GM12873 (cell line): Measurements from ENCODE around the gene VAPA.

Source experiments
- TF ChIP-seq, protein P1 (sequence below): IDR thresholded peaks from 2 replicates; pipeline ENCODE4 v1.5.1; 2012; ENCODE audit warnings: low read depth, mild to moderate bottlenecking, moderate library complexity, low read length, control low read depth; ENCODE audit not compliant: insufficient read depth; ENCODE audit errors: missing control alignments

Gene VAPA

DNA sequence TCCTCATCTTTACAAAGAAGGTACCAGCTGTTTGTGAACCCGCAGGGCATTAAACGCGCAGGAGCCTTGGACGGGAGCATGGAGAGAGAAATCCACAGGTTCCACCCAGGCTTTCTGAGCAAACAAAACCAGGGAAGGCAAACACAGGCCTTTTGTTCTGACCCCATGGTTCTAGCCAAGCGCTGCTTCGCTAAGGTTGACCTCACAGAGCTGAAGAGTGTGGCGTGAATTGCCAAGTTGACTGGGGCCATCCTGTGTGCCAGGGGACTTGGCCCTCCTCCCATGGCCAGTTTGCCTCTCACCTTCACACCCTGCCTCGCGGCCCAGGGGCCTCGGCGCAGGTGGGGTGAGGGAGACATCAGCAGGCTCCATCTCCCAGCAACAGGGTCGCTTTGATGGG is 74.1 kb downstream of the VAPA start:
- TF ChIP-seq, protein P1, sequence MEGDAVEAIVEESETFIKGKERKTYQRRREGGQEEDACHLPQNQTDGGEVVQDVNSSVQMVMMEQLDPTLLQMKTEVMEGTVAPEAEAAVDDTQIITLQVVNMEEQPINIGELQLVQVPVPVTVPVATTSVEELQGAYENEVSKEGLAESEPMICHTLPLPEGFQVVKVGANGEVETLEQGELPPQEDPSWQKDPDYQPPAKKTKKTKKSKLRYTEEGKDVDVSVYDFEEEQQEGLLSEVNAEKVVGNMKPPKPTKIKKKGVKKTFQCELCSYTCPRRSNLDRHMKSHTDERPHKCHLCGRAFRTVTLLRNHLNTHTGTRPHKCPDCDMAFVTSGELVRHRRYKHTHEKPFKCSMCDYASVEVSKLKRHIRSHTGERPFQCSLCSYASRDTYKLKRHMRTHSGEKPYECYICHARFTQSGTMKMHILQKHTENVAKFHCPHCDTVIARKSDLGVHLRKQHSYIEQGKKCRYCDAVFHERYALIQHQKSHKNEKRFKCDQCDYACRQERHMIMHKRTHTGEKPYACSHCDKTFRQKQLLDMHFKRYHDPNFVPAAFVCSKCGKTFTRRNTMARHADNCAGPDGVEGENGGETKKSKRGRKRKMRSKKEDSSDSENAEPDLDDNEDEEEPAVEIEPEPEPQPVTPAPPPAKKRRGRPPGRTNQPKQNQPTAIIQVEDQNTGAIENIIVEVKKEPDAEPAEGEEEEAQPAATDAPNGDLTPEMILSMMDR: no peak

DNA sequence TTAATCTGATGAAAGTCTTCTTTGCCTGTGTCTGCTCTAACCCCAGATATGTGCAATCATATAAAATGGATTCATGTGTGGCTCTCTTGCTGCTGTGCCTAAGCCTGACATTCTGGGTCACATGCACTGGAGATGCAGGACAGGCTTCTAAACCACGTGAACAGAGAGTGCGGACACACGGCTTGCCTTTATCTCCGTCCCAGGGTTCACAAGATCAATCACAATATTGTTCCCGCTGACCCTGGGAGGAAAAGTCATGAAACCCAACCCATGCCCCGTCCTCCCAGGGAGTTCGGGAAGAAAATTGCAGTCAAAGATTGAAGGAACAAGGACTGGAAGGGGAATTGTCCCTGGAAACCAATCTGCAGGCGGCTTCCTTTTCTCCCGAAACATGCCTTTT is 74.8 kb downstream of the VAPA start:
- TF ChIP-seq, protein P1: no peak

DNA sequence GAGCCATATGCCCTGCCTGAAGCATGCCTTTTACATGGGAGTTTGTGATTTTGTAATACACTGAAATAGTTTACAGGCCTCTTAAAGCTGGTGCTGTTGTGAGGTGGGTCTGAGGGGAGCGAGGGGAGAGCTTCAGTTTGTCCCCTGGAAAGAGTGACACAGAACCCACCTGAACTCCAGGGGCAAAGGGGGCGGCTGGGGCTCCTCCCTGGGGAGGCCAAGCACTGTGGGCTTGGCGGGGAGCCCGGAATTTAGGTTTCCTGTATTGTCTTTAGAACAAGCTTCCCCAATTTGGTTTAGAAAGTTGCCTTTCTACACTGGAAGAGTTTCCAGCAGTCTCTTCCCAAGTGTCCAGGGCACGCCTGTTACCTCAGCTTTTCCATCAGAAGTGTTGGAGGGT is 75.7 kb downstream of the VAPA start:
- TF ChIP-seq, protein P1: no peak

DNA sequence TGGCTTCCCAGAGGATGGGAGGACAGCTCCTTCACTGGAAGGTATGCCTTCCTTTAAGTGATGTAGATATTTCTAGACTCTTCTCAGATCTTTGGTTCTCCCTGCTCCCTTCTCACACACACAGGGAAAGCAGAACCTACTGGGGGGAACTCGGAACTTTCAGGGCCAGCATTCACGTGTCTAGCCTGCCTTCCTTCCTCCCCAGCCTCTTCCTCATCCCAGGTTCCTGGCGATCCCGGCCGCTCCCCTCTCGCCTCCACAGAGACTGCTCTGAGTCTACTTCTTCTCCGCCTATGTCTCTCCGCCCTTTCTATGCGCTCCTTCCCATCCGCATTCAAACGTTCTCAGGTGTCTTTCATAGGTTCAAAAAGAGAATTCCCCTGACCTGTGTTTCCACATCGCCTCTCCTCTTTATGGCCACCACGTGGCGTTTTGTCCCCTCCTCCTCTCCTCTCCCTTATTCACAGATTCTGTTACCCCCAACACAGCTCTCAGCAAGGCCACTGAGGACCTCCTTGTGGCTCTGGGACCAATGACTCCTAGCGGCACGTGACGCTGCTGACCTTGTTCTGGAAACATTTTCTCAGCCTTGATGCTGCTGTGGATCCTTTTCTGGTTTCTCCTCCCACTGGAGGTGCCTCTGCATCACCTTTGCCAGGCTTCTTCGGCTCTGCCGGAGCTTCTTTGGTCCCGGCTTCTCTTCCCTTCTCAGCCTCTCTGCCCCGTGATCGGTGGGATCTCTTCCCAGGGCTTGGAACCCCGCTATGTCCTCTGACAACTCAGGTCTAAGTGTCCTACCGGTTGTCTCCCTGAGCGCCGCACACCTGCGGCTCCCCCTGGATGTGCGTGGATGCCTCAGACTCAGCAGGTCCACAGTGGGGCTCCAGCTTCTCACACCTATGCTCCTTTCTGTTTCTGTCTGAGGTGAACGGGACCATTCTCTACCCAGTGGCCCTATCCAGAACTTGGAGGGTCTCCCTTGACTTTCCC is 77.5 kb downstream of the VAPA start:
- TF ChIP-seq, protein P1: no peak

DNA sequence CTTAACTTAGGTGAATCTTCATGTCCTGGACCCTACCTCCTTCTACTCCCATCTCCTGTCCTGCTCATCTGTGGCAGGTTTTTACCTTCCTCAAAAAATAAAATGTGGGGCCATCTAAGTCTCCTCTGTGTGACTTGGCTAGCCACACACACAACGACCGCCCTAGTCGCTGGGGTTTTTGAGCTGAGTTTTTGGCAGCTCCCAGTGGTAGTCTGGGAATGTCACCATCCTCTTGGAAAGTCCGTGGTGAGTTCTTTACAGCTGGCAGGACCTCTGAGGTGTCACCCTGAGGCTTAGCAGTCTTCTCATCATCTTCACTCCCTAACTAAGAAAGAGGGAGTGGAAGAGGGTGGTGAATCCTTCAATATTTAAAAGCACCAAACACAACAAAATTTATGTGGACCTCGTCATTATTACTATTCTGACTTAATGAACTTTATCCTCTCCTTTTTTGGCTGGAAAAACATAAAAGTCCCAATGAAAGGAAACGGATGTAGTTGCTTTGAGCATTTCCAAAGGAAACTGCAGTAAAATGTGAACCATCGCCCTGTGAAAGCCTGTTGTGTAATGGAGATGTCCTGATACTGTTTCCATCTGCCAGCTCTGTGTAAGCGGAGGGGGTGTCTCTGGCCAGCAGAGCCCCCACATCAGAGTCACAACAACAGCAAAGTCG is 78.6 kb downstream of the VAPA start:
- TF ChIP-seq, protein P1: no peak

DNA sequence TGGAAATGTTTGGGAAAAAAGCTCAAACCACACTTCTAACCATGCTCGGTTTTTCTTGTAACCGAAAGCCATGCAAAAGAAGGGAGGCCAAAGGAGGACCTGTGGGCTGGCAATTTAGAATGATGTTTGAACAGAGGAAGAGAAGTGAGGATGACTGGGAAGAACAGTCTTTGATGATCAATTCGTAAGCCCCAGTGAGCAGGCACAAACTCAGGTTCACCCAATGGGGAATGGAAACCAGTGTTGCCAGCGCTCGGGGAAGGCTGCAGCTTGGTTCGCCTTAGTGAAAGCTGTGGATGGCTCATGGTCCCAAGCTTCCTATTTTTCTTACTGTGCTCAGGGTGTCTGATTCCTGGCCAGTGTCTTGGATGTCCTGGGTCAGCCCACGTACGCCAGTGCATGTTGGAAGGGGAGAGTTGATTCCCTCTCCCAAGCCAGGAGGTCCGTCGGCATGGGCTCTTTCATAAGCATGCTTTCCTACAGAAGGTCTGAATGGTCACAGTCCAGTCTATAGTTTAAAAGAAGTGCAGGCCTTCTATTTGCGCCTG is 79.2 kb downstream of the VAPA start:
- TF ChIP-seq, protein P1: no peak

DNA sequence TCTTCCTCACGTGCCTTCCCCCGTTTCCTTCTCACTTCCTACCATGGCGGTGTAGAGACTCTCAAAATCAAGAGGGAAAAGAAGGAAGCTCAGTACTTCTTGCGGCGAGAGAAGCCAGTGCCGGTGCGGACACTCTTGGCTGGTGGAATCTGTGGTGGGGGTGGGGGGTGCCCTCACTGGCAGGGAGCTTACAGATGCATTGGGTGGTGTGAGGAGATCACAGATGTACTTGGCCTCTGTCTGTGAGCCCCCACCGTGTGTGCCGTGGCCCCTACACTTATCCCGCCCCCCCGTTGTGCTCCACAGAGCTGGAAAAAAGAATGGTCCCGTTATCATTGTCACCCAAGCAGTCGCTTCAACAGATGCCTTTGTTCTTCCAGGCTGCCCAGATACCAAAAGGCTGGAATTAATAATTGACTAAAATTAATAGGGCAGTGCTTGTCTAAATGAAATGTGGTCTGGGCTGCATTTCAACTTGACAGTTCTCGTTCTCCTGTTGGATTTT is 79.8 kb downstream of the VAPA start:
- TF ChIP-seq, protein P1: no peak
